KMS-11 (cell line): ENCODE measurements around the gene RIGI.

Experiments used
- H2AFZ ChIP-seq: fragments of 200-600 bp; sonication (generic); 2 replicates; pipeline ENCODE4 v1.6.1; 2016; ENCODE audit warnings: antibody characterized with exemption, mixed run types, low read depth
- H3K27ac ChIP-seq: fragments of 200-600 bp; sonication (generic); 2 replicates; pipeline ENCODE4 v1.6.1; 2016; ENCODE audit warnings: mild to moderate bottlenecking, mixed run types
- H3K27me3 ChIP-seq: fragments of 200-600 bp; sonication (generic); 2 replicates; pipeline ENCODE4 v1.6.1; 2017; ENCODE audit warnings: mild to moderate bottlenecking, low read depth, mixed run types, moderate library complexity; ENCODE audit not compliant: insufficient read depth
- H3K36me3 ChIP-seq: fragments of 200-600 bp; sonication (generic); 2 replicates; pipeline ENCODE4 v1.6.1; 2017; ENCODE audit warnings: mild to moderate bottlenecking, mixed run types; ENCODE audit not compliant: insufficient read depth
- H3K4me1 ChIP-seq: fragments of 200-600 bp; sonication (generic); 2 replicates; pipeline ENCODE4 v1.6.1; 2016; ENCODE audit warnings: mild to moderate bottlenecking, low read depth, mixed run types; ENCODE audit not compliant: poor library complexity, severe bottlenecking
- H3K4me2 ChIP-seq: fragments of 200-600 bp; sonication (generic); 2 replicates; pipeline ENCODE4 v1.7.0; 2016; ENCODE audit warnings: mild to moderate bottlenecking, mixed run types
- H3K4me3 ChIP-seq: fragments of 200-600 bp; sonication (generic); IDR thresholded peaks from 2 replicates; pipeline ENCODE4 v1.6.1; 2017; ENCODE audit warnings: low read depth, low read length, mixed read lengths; ENCODE audit not compliant: insufficient read depth
- H3K79me2 ChIP-seq: fragments of 200-600 bp; sonication (generic); 2 replicates; pipeline ENCODE4 v1.6.1; 2016; ENCODE audit warnings: low read depth, mixed run types; ENCODE audit not compliant: insufficient read depth
- H3K9ac ChIP-seq: fragments of 200-600 bp; sonication (generic); 2 replicates; pipeline ENCODE4 v1.6.1; 2016; ENCODE audit warnings: mild to moderate bottlenecking, mixed run types
- H4K20me1 ChIP-seq: fragments of 200-600 bp; sonication (generic); 2 replicates; pipeline ENCODE4 v1.6.1; 2016; ENCODE audit warnings: mild to moderate bottlenecking, mixed run types; ENCODE audit not compliant: insufficient read depth
- CTCF ChIP-seq: fragments of 200-600 bp; sonication (generic); conservative IDR thresholded peaks from 2 replicates; pipeline ENCODE4 v1.6.1; 2017; ENCODE audit warnings: low read depth, mild to moderate bottlenecking, antibody characterized with exemption, low read length, moderate library complexity, mixed read lengths

RIGI gene

GRCh38 chr9:32558408-32558934 is 32.5 kb upstream of the RIGI start:
- H3K27me3 ChIP-seq: no peaks in the 10 kb centered on the region
- H2AFZ ChIP-seq: no peak overlapping the region
- H4K20me1 ChIP-seq: no peaks in the 10 kb centered on the region
- H3K4me3 ChIP-seq: no peak overlapping the region
- no peaks in the 10 kb centered on the region for H3K36me3 ChIP-seq
- no peak overlapping the region for H3K9ac ChIP-seq
- H3K27ac ChIP-seq: no peak overlapping the region
- H3K79me2 ChIP-seq: no peaks in the 10 kb centered on the region
- no peak overlapping the region for H3K4me2 ChIP-seq
- TF ChIP-seq CTCF: no peak
- peaks cover 17% of the 10 kb centered on the region for H3K4me1 ChIP-seq

GRCh38 chr9:32554591-32554990 is 28.6 kb upstream of the RIGI start:
- H3K79me2 ChIP-seq: peaks cover 15% of the 10 kb centered on the region; the same call in 1 of the 2 replicates

GRCh38 chr9:32554107-32554506 is 28.1 kb upstream of the RIGI start:
- Histone ChIP-seq H3K79me2 (peaks cover 20% of the 10 kb centered on the region; the same call in 1 of the 2 replicates), H3K27ac (no peak overlapping the region)
- no peak for TF ChIP-seq CTCF

More at GRCh38 chr9:32554591-32554990, 28.6 kb upstream of the RIGI start:
- no peak for TF ChIP-seq CTCF
- H2AFZ ChIP-seq: no peak overlapping the region
- no peak overlapping the region for H3K27ac ChIP-seq
- peak overlapping the region; percentile 6; the same call in 1 of the 2 replicates for H3K4me2 ChIP-seq
- H4K20me1 ChIP-seq: no peaks in the 10 kb centered on the region
- no peaks in the 10 kb centered on the region for H3K36me3 ChIP-seq
- H3K4me1 ChIP-seq: peaks cover 30% of the 10 kb centered on the region
- H3K9ac ChIP-seq: no peak overlapping the region
- no peak overlapping the region for H3K4me3 ChIP-seq
- no peaks in the 10 kb centered on the region for H3K27me3 ChIP-seq

GRCh38 chr9:32552172-32552872 is 26.3 kb upstream of the RIGI start, which contains the start of the genes SMIM27 and TOPORS:
SMIM27 (plus strand) TSS chr9:32552327; CDS start chr9:32552435, 108 bp downstream.
TOPORS (minus strand) TSS chr9:32552586; CDS start chr9:32552436, 150 bp downstream.
- Histone ChIP-seq H2AFZ (peak within 1 kb of the TSS; percentile 86), H3K9ac (peak within 1 kb of the TSS; percentile 82), H3K4me2 (peak within 1 kb of the TSS; percentile 68), H3K4me1 (peaks cover 30% of the 10 kb centered on the region), H3K27me3 (no peaks in the 10 kb centered on the region), H3K27ac (peak within 1 kb of the TSS; percentile 80), H3K4me3 (no peak within 1 kb of the TSS), H3K36me3 (no peaks in the 10 kb centered on the region), H3K79me2 (peaks cover 35% of the 10 kb centered on the region; the same call in 1 of the 2 replicates), H4K20me1 (0 out of 2 replicates have a peak, but pooled peaks cover 2% of the 10 kb centered on the region)
- TF ChIP-seq CTCF: no peak

More at GRCh38 chr9:32554107-32554506, 28.1 kb upstream of the RIGI start:
- no peak overlapping the region for H2AFZ ChIP-seq
- H3K4me3 ChIP-seq: no peak overlapping the region
- no peaks in the 10 kb centered on the region for H3K36me3 ChIP-seq
- H3K4me1 ChIP-seq: peaks cover 30% of the 10 kb centered on the region
- peak overlapping the region; percentile 17; the same call in 1 of the 2 replicates for H3K4me2 ChIP-seq
- H3K27me3 ChIP-seq: no peaks in the 10 kb centered on the region
- H4K20me1 ChIP-seq: no peaks in the 10 kb centered on the region
- H3K9ac ChIP-seq: no peak overlapping the region
